Spleen (tissue), 11 donors: ENCODE measurements around the gene C1QTNF9. TPM values are rescaled to one million over a fixed set of nuclear protein-coding genes. Genes with fewer than 3 reads are reported as not detected.

Experiments
- DNase-seq: peaks from one replicate; pipeline ENCODE4 v3.0.0-alpha.2; 2020
- H3K27ac ChIP-seq, 8 donors: fragments of 200-600 bp; sonication (generic) in 7 of 8; 1 replicate in 4 of 8; 2 replicates in 4 of 8; pipeline versions ENCODE4 v1.5.0 to v1.8.0; 2016 to 2021; ENCODE audit warnings: inconsistent platforms in 4 of 8, mild to moderate bottlenecking in 4 of 8, moderate library complexity in 1 of 8
- H3K27me3 ChIP-seq, 7 donors: fragments of 200-600 bp; sonication (generic) in 6 of 7; replicated peaks in 1 of 7; 1 replicate in 4 of 7; 2 replicates in 3 of 7; pipeline versions ENCODE4 v1.5.0 to v1.8.0; 2016 to 2021; ENCODE audit warnings: inconsistent platforms in 3 of 7, mild to moderate bottlenecking in 1 of 7
- H3K36me3 ChIP-seq, 6 donors: fragments of 200-600 bp; sonication (generic) in 5 of 6; 1 replicate in 4 of 6; 2 replicates in 2 of 6; pipeline versions ENCODE4 v1.5.0 to v1.8.0; 2016 to 2021; ENCODE audit warnings: inconsistent platforms in 2 of 6
- H3K4me1 ChIP-seq, 6 donors: fragments of 200-600 bp; sonication (generic) in 5 of 6; 1 replicate in 3 of 6; 2 replicates in 3 of 6; pipeline versions ENCODE4 v1.5.0 to v1.8.0; 2016 to 2021; ENCODE audit warnings: inconsistent platforms in 3 of 6
- H3K4me3 ChIP-seq, 8 donors: fragments of 200-600 bp; sonication (generic) in 7 of 8; 1 replicate in 4 of 8; 2 replicates in 4 of 8; pipeline versions ENCODE4 v1.5.0 to v1.8.0; 2016 to 2021; ENCODE audit warnings: inconsistent platforms in 4 of 8, mild to moderate bottlenecking in 4 of 8, moderate library complexity in 2 of 8
- H3K9me3 ChIP-seq, 8 donors: fragments of 200-600 bp; sonication (generic) in 7 of 8; 1 replicate in 4 of 8; 2 replicates in 4 of 8; pipeline versions ENCODE4 v1.5.0 to v1.8.0; 2016 to 2021; ENCODE audit warnings: inconsistent platforms in 4 of 8
- POLR2A ChIP-seq, 3 donors: fragments of 450-650 bp; IDR thresholded peaks; one replicate each; pipeline ENCODE4 v1.5.1; 2017; ENCODE audit warnings: antibody characterized with exemption in 3 of 3, mild to moderate bottlenecking in 1 of 3
- POLR2AphosphoS5 ChIP-seq, 3 donors: sonication (generic); formaldehyde crosslinking; IDR thresholded peaks; one replicate each; pipeline ENCODE4 v1.5.1; 2017; ENCODE audit warnings: antibody characterized with exemption in 3 of 3
- WGBS, 5 donors: extraction: QIAGEN DNeasy Blood & Tissue Kit in 3 of 5; methylation state at CpG; one replicate each; pipeline versions ENCODE4 v1.1.5 to v1.1.7; 2013 to 2018; 5-methylcytosine and 5-hydroxymethylcytosine counted together
- intact Hi-C: fragments of 100-400 bp; cut with DNase I; formaldehyde crosslinking; loops from one replicate; pipeline ENCODE4 v1.15.0; 2023; ENCODE audit warnings: low total_unique reads
- polyA plus RNA-seq, 3 donors: library from polyadenylated mRNA; stranded (reverse); fragments of 200-250 nt; gene quantifications; one replicate each; pipeline ENCODE4 v1.2.1, GENCODE V29; 2013
- total RNA-seq, 7 donors: library from RNA; depleted of rRNA in 3 of 7; stranded (reverse); fragments of >200 nt in 3 of 7; fragmentation: NEBNext Ultra II Directional in 4 of 7; extraction: Animal tissue kit (Norgen Biotek cat#: 25700) in 4 of 7; gene quantifications; one replicate each; pipeline versions ENCODE4 v1.1.0 to v1.2.1, GENCODE V29; 2016 to 2021
- TF ChIP-seq, protein P1 (sequence below), 11 experiments: fragments of 200-600 bp in 7 of 11; fragments of 450-650 bp in 4 of 11; sonication (generic) in 4 of 11; IDR thresholded peaks in 8 of 11; conservative IDR thresholded peaks in 3 of 11; 1 replicate in 7 of 11; 2 replicates in 4 of 11; pipeline versions ENCODE4 v1.4.0 to v1.8.0; 2016 to 2021; ENCODE audit warnings: antibody characterized with exemption in 11 of 11, inconsistent platforms in 4 of 11, mild to moderate bottlenecking in 1 of 11
- donor health status: healthy with polysubstance abuse.
- donor health status: DM: no; HTN: no; CAD: no; lungs with moderate emphysema.
- donor health status: DM: no; HTN: no; CAD: no.
- donor health status: Bipolar disorder and iron deficiency.
- donor health status: healthy.
- donor health status: DM: no; HTN: no; CAD: no.
- donor health status: DM: yes; HTN: yes; CAD: no.

Gene C1QTNF9
- total and polyA plus RNA-seq, 10 donors: 0.15 to 0.72 (median 0.35) TPM; not detected in 5

DNA sequence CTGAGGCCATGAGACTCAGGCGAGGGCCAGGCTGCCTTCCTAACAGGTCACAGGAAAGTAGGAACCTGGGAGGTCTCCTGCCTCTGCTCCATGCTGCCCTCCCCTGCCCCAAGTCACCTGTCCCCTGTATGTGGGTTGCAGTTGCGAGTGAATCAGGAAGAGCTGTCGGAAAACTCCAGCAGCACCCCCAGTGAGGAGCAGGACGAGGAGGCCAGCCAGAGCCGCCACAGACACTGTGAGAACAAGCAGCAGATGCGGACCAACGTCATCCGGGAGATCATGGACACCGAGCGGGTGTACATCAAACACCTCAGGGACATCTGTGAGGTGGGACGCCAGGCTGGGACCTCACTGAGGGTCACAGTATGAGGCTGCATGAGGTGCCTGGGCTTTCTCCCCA is 22.8 kb upstream of the C1QTNF9 start:
- no peak for DNase-seq
- Histone ChIP-seq H3K9me3 (no peaks in the 10 kb centered on the region), H3K36me3 (peaks cover 13 to 100% (median 86%) of the 10 kb centered on the region in 6 donors), H3K4me3 (no peak overlapping the region), H3K27ac (no peak overlapping the region), H3K27me3 (no peaks in the 10 kb centered on the region), H3K4me1 (peaks cover 4 to 51% (median 19%) of the 10 kb centered on the region in 6 donors)
- 89 to 96% (median 91%) methylated on average over 8 to 11 of the region's 11 CpGs for WGBS, 5 donors
- peak in 1 of 3 donors; percentile 16 for TF ChIP-seq POLR2AphosphoS5 (IDR thresholded peaks at IDR 0.05)
- TF ChIP-seq, protein P1, sequence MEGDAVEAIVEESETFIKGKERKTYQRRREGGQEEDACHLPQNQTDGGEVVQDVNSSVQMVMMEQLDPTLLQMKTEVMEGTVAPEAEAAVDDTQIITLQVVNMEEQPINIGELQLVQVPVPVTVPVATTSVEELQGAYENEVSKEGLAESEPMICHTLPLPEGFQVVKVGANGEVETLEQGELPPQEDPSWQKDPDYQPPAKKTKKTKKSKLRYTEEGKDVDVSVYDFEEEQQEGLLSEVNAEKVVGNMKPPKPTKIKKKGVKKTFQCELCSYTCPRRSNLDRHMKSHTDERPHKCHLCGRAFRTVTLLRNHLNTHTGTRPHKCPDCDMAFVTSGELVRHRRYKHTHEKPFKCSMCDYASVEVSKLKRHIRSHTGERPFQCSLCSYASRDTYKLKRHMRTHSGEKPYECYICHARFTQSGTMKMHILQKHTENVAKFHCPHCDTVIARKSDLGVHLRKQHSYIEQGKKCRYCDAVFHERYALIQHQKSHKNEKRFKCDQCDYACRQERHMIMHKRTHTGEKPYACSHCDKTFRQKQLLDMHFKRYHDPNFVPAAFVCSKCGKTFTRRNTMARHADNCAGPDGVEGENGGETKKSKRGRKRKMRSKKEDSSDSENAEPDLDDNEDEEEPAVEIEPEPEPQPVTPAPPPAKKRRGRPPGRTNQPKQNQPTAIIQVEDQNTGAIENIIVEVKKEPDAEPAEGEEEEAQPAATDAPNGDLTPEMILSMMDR (IDR thresholded peaks at IDR 0.05 in 8 of 11, conservative IDR thresholded peaks at IDR 0.05 in 3 of 11): no peak
- TF ChIP-seq POLR2A (IDR thresholded peaks at IDR 0.05): no peak
- intact Hi-C loops: no loop called here

- intact Hi-C loops: no loop called here
These were observed 21.6 kb upstream of the C1QTNF9 start for GRCh38 chr13:24287748-24288287.

DNA sequence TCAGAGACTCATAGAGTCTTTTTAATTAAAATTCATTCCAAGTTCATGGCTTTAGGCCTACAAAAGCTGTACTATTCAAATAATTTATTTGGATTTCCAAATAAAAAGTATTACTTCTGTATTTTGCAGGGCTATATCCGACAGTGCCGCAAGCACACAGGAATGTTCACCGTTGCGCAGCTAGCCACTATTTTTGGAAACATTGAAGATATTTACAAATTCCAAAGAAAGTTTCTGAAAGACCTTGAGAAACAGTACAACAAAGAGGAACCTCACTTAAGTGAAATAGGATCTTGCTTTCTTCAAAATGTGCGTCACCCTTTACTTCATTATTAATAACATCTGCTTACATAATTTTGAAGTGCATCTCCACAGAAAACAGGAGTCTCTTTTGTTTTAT is 20.5 kb upstream of the C1QTNF9 start:
- Histone ChIP-seq H3K27me3 (no peaks in the 10 kb centered on the region), H3K27ac (peak overlapping the region in 3 of 8 donors; percentile 19 to 54 (median 32)), H3K9me3 (no peaks in the 10 kb centered on the region), H3K4me3 (no peak overlapping the region), H3K4me1 (peaks cover 0 to 29% (median 3%) of the 10 kb centered on the region in 6 donors), H3K36me3 (peaks cover 13 to 100% (median 96%) of the 10 kb centered on the region in 6 donors)
- DNase-seq: no peak
- intact Hi-C loops: no loop called here
- WGBS, 5 donors: 51 to 84% (median 71%) methylated on average over 5 of the region's 5 CpGs
- TF ChIP-seq POLR2A (IDR thresholded peaks at IDR 0.05): no peak
- no peak for TF ChIP-seq POLR2AphosphoS5 (IDR thresholded peaks at IDR 0.05)
- TF ChIP-seq, protein P1 (IDR thresholded peaks at IDR 0.05 in 8 of 11, conservative IDR thresholded peaks at IDR 0.05 in 3 of 11): no peak

More at GRCh38 chr13:24287748-24288287, 21.6 kb upstream of the C1QTNF9 start:
- H3K9me3 ChIP-seq: no peaks in the 10 kb centered on the region
- no peaks in the 10 kb centered on the region for H3K27me3 ChIP-seq
- no peak overlapping the region for H3K4me3 ChIP-seq
- 78 to 93% (median 80%) methylated on average over 8 of the region's 8 CpGs for WGBS, 5 donors
- no peak for DNase-seq
- peaks cover 0 to 39% (median 8%) of the 10 kb centered on the region in 6 donors for H3K4me1 ChIP-seq
- peaks cover 13 to 100% (median 92%) of the 10 kb centered on the region in 6 donors for H3K36me3 ChIP-seq
- peak overlapping the region in 3 of 8 donors; percentile 19 to 54 (median 32) for H3K27ac ChIP-seq
- TF ChIP-seq POLR2A (IDR thresholded peaks at IDR 0.05) (no peak), POLR2AphosphoS5 (IDR thresholded peaks at IDR 0.05) (no peak)
- TF ChIP-seq, protein P1 (IDR thresholded peaks at IDR 0.05 in 8 of 11, conservative IDR thresholded peaks at IDR 0.05 in 3 of 11): no peak

- H3K36me3 ChIP-seq: peaks cover 13 to 100% (median 95%) of the 10 kb centered on the region in 6 donors
- no peaks in the 10 kb centered on the region for H3K27me3 ChIP-seq
- TF ChIP-seq POLR2AphosphoS5 (IDR thresholded peaks at IDR 0.05) (peak in 2 of 3 donors; percentile 11 to 26), POLR2A (IDR thresholded peaks at IDR 0.05) (no peak)
- intact Hi-C loops: no loop called here
- DNase-seq: no peak
- H3K4me3 ChIP-seq: no peak overlapping the region
- H3K4me1 ChIP-seq: peaks cover 0 to 28% (median 3%) of the 10 kb centered on the region in 6 donors
- peak overlapping the region in 2 of 8 donors; percentile 16 to 32 for H3K27ac ChIP-seq
- 90 to 96% (median 94%) methylated on average over 15 to 20 of the region's 20 CpGs for WGBS, 5 donors
- H3K9me3 ChIP-seq: no peaks in the 10 kb centered on the region
These were observed 19.0 kb upstream of the C1QTNF9 start for GRCh38 chr13:24290280-24290932.
